Left lung (tissue), 10 donors: Measurements from ENCODE around the gene GPR176. TPM values are rescaled to one million over a fixed set of nuclear protein-coding genes. Genes with fewer than 3 reads are reported as not detected.

Source experiments
- ATAC-seq: fragments of 200-7000 bp; cut with Tn5 transposase; one replicate; pipeline ENCODE4 v1.9.1; 2020; ENCODE audit warnings: moderate library complexity
- DNase-seq, 4 donors: peaks; one replicate each; pipeline ENCODE4 v3.0.0-alpha.2; 2013 to 2020
- H3K27ac ChIP-seq, 2 donors: fragments of 200-600 bp; sonication (generic) in 1 of 2; one replicate each; pipeline versions ENCODE4 v1.5.0 to v1.8.0; 2020 to 2021
- H3K27me3 ChIP-seq, 2 donors: fragments of 200-600 bp; sonication (generic) in 1 of 2; one replicate each; pipeline versions ENCODE4 v1.5.0 to v1.8.0; 2020 to 2021
- H3K36me3 ChIP-seq, 2 donors: fragments of 200-600 bp; sonication (generic) in 1 of 2; one replicate each; pipeline versions ENCODE4 v1.5.0 to v1.8.0; 2020 to 2021
- H3K4me1 ChIP-seq, 2 donors: fragments of 200-600 bp; one replicate each; pipeline ENCODE4 v1.8.0; 2021
- H3K4me3 ChIP-seq, 2 donors: fragments of 200-600 bp; sonication (generic) in 1 of 2; one replicate each; pipeline versions ENCODE4 v1.5.0 to v1.8.0; 2020 to 2021; ENCODE audit warnings: mild to moderate bottlenecking in 1 of 2
- H3K9me3 ChIP-seq, 2 donors: fragments of 200-600 bp; sonication (generic) in 1 of 2; one replicate each; pipeline versions ENCODE4 v1.5.0 to v1.8.0; 2020 to 2021
- intact Hi-C, 2 donors: fragments of 100-400 bp; cut with DNase I; formaldehyde crosslinking; loops; one replicate each; pipeline versions ENCODE4 v1.11.2 to v1.14.2; 2022
- polyA plus RNA-seq, 6 donors: library from polyadenylated mRNA; unstranded; fragments of 120-200 nt; gene quantifications; one replicate each; pipeline ENCODE4 v1.2.1, GENCODE V29; 2013; ENCODE audit not compliant: insufficient read length in 6 of 6
- total RNA-seq, 2 donors: library from RNA; stranded (reverse); fragmentation: NEBNext Ultra II Directional; extraction: Animal tissue kit (Norgen Biotek cat#: 25700); gene quantifications; one replicate each; pipeline ENCODE4 v1.2.1, GENCODE V29; 2021
- TF ChIP-seq, protein P1 (sequence below), 2 donors: fragments of 200-600 bp; sonication (generic) in 1 of 2; IDR thresholded peaks; one replicate each; pipeline versions ENCODE4 v1.5.0 to v1.8.0; 2021; ENCODE audit warnings: antibody characterized with exemption in 2 of 2
- donor health status: DM: no; HTN: yes; CAD: no.
- donor health status: DM: no; HTN: no; CAD: no.

GPR176 gene
- total and polyA plus RNA-seq, 8 donors = 2.6 to 6.6 (median 4.0) TPM

DNA sequence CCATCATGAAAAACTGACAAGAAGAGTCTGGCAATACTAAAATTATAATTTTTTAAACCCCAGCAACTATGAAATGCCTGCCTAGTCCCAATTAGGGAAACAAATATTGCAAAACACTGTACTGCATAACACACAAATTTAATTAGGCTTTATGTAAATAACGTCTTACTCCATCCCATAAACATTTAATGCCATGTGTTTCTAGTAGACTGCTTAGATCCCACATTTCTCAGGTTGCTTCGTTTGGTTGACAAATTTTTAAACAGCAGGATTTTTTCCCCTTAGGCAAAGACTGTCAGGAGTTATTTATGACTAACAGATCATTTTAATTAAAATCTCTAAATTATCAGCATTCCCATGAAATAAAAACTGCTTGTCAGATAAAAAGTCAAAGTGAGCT is 43.7 kb upstream of the GPR176 start:
- no peaks in the 10 kb centered on the region for H3K27me3 ChIP-seq
- DNase-seq = no peak
- H3K4me1 ChIP-seq = peaks cover 0 to 4% of the 10 kb centered on the region in 2 donors
- no peak overlapping the region for H3K27ac ChIP-seq
- no peak overlapping the region for H3K4me3 ChIP-seq
- TF ChIP-seq, protein P1, sequence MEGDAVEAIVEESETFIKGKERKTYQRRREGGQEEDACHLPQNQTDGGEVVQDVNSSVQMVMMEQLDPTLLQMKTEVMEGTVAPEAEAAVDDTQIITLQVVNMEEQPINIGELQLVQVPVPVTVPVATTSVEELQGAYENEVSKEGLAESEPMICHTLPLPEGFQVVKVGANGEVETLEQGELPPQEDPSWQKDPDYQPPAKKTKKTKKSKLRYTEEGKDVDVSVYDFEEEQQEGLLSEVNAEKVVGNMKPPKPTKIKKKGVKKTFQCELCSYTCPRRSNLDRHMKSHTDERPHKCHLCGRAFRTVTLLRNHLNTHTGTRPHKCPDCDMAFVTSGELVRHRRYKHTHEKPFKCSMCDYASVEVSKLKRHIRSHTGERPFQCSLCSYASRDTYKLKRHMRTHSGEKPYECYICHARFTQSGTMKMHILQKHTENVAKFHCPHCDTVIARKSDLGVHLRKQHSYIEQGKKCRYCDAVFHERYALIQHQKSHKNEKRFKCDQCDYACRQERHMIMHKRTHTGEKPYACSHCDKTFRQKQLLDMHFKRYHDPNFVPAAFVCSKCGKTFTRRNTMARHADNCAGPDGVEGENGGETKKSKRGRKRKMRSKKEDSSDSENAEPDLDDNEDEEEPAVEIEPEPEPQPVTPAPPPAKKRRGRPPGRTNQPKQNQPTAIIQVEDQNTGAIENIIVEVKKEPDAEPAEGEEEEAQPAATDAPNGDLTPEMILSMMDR (IDR thresholded peaks at IDR 0.05) = no peak
- intact Hi-C loops = no loop called here
- ATAC-seq = no peak
- peaks cover 0 to 67% of the 10 kb centered on the region in 2 donors for H3K36me3 ChIP-seq
- H3K9me3 ChIP-seq = no peaks in the 10 kb centered on the region

DNA sequence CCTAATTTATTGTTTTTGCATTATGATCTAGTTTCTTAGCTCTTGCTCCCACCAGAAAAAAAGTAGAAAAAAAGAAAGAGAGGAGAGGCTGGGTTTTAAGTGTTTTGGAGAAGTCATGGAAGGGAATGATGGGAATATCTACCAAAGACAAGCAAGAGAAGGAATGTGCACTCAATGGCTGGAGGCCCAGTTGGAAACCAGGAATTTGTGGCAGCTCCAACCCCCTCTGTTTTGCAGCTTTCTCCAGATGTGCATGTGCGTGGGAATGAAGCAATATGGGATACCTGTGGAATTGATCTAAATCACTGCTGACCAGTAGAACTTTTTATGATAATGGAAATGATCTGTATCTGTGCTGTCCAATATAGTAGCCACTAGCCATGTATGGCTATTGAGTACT is 41.0 kb upstream of the GPR176 start:
- Histone ChIP-seq H3K4me3 (no peak overlapping the region), H3K4me1 (no peaks in the 10 kb centered on the region), H3K27me3 (no peaks in the 10 kb centered on the region), H3K9me3 (no peaks in the 10 kb centered on the region), H3K27ac (no peak overlapping the region), H3K36me3 (peaks cover 0 to 67% of the 10 kb centered on the region in 2 donors)
- ATAC-seq = no peak
- TF ChIP-seq, protein P1 (IDR thresholded peaks at IDR 0.05) = no peak
- intact Hi-C loops = no loop called here
- no peak for DNase-seq

DNA sequence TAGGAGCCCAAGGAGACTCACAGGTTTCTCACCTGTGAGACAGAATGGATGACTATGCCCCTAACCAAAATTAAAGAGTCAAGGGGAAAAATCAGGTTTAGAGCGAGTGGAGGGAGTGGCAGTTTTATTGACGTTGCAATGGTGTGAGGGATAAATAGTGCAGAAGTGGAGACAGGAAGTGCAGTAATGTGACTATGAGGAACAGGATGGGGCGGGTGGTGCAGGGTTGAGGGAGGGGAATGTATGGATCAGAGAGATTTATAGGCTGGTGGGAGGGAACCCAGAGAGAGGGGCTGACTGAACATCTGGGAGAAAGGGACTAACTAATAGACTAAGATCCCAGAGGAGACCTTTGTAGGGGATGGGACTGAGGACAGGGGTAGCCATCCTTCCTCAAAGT is 40.3 kb upstream of the GPR176 start:
- no peaks in the 10 kb centered on the region for H3K27me3 ChIP-seq
- intact Hi-C loops = no loop called here
- TF ChIP-seq, protein P1 (IDR thresholded peaks at IDR 0.05) = no peak
- DNase-seq (no peak), ATAC-seq (peak; percentile 54)
- no peak overlapping the region for H3K27ac ChIP-seq
- no peaks in the 10 kb centered on the region for H3K9me3 ChIP-seq
- H3K4me1 ChIP-seq = no peaks in the 10 kb centered on the region
- H3K4me3 ChIP-seq = no peak overlapping the region
- H3K36me3 ChIP-seq = peaks cover 0 to 67% of the 10 kb centered on the region in 2 donors

DNA sequence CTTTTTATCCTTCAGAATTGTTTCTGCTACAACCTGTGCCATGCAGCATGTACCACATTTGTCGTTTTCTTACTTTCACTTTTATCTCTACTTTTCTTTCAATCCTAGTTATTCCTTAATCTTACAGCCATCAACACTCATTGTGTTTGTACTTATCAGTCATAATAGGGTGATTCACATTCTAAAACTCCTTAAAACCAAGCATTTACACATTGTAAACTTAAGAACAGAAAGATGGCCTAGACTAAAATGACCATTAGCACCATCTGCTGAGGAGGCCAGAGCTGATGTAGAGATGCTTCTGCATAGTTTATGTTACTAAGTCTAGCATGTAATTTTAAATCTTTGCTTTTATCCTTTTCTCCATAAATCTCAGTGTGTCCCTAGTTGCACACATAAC is 39.3 kb upstream of the GPR176 start:
- no peak overlapping the region for H3K27ac ChIP-seq
- intact Hi-C loops = no loop called here
- TF ChIP-seq, protein P1 (IDR thresholded peaks at IDR 0.05) = no peak
- peaks cover 0 to 71% of the 10 kb centered on the region in 2 donors for H3K36me3 ChIP-seq
- no peaks in the 10 kb centered on the region for H3K27me3 ChIP-seq
- DNase-seq (no peak), ATAC-seq (no peak)
- no peaks in the 10 kb centered on the region for H3K4me1 ChIP-seq
- no peak overlapping the region for H3K4me3 ChIP-seq
- no peaks in the 10 kb centered on the region for H3K9me3 ChIP-seq

DNA sequence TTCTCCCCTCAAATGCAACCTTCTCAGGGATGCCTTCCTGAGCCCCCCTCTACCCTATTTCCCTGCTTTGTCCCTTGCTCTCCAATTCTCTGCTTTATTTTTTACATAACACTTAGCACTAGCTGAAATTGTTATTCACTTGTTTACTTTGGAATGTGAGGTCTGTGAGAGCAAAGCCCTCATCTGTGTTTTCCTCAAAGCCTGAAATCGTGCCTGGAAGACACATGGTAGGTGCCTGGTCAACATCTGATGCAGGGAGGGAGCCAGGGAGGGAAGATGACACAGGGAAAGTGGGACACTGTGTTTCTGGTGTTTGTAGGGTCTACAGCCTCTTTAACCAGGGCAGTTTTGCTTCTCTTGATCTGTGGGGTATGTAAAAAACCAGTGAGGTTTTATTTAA is 37.4 kb upstream of the GPR176 start:
- H3K4me1 ChIP-seq = no peaks in the 10 kb centered on the region
- H3K36me3 ChIP-seq = peaks cover 0 to 82% of the 10 kb centered on the region in 2 donors
- no peaks in the 10 kb centered on the region for H3K27me3 ChIP-seq
- H3K4me3 ChIP-seq = no peak overlapping the region
- DNase-seq (no peak), ATAC-seq (no peak)
- no peak overlapping the region for H3K27ac ChIP-seq
- H3K9me3 ChIP-seq = no peaks in the 10 kb centered on the region
- TF ChIP-seq, protein P1 (IDR thresholded peaks at IDR 0.05) = no peak
- intact Hi-C loops = no loop called here
